Tongue (tissue), 2 donors: ENCODE measurements around the gene NAT8. TPM values are rescaled to one million over a fixed set of nuclear protein-coding genes. Genes with fewer than 3 reads are reported as not detected.
"Not testable (repeated sequence)": the region's sequence is repeated elsewhere in the genome, so short reads cannot be mapped to it uniquely, and the experiment has no call there.

Experiments
- DNase-seq: peaks from one replicate; pipeline ENCODE4 v3.0.0-alpha.2; 2015
- total RNA-seq: library from RNA; depleted of rRNA; stranded (reverse); fragments of >200 nt; gene quantifications from one replicate; pipeline ENCODE4 v1.2.3, GENCODE V29; 2014

The NAT8 gene, protein sequence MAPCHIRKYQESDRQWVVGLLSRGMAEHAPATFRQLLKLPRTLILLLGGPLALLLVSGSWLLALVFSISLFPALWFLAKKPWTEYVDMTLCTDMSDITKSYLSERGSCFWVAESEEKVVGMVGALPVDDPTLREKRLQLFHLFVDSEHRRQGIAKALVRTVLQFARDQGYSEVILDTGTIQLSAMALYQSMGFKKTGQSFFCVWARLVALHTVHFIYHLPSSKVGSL
- total RNA-seq: not detected

DNA sequence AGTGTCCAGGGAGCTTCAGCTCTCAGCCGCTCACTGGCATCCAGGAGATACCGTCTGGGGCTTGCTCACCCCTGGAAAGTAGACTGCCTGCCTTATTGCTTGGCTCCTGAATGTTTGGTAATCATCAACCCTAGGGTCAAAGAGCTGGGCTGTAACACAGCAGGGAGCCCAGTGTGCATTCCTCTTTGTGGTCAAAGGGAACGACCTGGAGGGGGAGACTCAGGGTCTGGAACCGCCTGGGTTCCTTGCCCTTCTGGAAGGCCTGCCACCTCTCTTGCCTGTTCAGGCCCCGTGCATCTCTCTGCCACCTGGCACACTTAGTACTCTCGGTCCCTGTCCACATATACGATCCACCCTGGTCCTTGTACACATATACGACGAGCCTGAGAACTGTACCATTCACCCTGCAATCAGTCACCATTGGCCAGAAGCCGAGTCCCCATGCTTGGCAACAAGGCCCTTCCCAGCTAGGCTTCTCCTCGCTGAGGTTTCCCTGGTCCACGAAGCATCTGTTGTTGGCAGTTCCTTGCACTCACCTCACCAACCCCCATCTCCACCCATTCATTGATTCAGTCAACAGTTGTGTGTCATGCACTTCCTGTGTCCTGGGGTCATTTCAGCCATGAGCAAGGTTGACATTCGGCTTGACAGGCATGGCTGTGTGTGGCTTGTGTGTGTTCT lies at the start of gene NAT8:
NAT8 (minus strand) TSS at position 85 of the 681 bp plus-strand sequence. CDS start 794 bp downstream, outside the sequence.
- DNase-seq: no peak

DNA sequence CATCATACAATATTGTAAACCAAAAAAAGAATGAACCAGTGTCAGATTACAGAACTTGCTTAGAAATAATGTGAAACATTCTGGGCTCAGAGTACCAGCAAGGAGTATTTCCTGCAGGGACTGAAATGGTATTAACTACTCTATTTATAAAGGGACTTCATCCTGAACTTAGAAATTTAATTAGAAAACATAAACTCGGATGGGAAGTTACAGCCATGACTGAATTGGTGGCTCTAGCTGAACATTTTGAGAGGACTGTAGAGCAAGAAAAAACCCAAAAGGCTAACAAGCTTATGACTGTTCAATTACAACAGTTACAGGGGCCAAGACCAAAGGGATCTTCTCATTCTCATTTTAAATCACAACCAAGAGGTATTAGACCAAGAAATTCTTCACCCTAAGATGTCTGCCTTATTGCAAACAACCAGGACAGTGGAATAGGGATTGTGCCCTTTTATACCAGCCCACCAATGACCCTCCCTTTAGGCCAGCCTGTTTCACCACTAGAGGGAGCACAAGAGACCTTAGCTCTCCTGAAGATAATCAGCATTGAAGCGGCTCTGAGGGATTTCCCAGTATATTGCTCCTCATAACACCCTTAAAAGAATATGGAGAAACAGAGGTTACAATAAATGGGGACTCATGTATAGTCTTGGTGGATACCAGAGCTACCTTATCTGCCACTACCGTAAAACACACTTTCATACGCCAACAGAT lies 48.3 kb upstream of the NAT8 start:
- peak; percentile 10 for DNase-seq

DNA sequence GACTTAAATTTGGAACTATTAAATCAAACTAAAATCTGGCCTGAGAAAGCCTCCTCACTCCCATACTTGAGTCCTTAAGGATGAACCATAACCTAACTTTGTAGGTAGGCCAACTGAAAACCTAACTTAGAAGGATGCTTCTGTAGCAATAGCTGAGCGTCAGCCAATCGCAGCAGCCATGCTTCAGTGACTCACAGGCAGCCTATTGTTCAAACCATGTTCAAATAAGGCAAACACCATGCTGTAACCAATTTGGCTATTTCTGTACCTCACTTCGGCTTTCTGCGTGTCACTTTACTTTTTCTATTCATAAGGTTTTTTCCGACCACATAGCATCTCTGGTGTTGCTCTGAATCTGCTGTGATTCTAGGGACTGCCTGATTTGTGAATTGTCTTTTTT lies 46.3 kb upstream of the NAT8 start:
- DNase-seq: not testable (repeated sequence)

DNA sequence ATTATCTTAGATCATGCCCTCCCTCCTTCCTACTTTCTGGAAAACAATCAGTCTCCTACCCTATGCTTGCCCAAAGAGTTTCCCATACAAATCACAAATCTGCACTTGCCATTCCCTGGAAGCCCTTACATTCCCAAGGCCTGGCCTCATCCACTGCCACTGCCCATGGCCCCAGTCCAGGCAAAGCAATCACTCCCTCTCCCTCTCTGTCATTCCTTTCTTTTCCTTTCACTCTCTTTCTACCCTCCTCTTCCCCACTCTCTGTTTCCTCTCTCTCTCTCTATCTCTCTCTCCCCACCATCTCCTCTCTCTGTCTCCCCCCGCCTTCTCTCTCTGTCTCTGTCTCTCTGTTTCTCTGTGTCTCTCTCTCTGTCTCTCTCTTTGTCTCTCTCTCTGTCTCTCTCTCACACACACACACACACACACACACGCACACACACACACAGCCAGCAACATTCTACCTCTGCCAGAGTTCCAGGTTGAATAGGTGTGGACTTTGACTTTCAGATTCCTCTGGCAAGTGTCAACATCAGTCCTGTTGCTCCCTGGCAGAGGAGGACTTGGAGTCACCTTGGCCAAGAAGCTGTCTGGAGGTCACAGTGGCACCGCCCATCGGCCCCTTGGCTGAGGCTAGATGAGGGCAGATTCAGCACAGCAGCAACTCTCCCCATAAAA lies 43.7 kb upstream of the NAT8 start:
- DNase-seq: no peak

DNA sequence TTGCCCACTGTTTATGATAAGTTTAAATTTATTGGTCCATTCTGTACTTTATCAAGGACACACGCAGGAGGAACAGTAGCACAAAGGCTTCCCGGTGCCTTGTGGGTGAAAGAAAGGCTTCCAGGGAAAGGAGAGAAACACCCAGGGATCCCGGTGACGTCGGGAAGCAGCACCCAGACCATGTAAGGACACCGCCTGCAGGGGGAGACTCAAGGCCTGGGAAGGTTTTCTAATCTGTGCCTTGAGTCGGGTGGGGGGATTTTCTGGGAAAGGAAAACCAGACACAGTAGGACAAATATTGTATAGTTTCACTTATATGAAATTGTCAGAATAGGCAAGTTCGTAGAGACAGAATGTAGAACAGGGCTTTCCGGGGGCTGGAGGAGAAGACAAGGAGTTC lies 42.7 kb upstream of the NAT8 start:
- not testable (repeated sequence) for DNase-seq

DNA sequence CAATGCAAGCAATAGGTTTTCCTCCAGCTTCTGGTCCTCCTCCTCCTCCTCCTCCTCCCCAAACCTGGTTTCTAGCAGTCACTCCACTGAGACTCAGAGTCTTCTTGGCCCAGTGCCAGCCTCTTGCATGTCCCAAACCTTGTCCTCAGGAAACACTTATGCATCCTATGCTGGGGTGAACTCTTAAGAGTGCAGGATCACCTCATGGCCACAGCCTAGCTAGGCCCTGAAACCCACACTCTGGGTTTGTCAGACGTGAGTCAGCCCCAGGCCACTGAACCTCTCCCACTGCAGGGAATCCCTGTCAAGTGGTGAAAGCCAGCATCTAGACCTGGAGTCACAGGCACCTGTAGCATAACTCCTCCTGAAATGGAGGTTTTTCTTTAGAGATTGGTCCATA lies 42.1 kb upstream of the NAT8 start:
- DNase-seq: not testable (repeated sequence)

DNA sequence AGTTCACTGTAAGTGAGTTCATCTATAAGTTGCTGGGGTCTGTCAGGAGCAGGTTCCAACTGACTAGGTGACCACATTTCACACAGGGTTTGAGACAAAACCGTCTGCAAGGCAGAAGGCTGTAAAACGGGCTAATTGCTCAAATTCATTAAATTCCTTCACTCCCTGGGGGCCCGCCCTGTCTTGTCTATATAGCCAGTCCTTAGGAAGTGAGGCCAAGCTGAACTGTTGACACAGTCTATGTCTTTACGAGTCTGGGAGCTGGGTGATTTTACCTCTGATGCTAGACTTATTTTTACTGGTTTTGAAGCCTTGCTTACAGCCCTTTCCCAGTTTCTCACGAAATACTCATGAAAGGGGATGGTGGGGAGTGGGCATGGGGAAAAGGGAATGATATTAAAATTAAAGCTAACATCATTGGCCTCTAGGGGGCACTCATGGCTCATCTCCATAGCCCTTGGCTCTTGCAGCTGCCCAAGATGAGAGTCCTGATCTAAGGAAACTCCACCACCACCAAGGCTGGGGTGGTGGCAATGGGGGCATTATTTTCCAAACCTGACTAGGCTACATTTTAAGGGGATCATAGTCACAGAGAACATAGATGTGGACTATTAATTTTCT lies 37.8 kb upstream of the NAT8 start:
- DNase-seq: peak; percentile 24

DNA sequence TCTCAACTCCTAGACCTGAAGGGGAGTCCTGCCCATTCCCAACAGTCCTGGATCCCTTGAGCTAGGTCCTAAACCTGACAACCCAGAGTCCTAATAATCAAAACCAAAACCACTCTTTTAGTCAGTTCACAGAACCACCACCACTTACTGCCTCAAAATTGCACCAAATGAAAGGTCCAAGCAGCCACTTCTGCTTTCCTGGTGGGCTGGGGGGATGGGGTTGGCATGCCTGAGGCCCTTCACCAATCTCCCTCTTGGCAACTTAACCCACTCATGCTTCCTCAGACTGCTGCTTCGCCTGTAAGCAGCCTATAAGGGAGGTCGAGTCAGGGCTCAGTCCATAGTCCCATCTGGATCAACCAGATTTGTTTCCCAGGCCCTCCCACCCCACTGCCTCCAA lies 37.0 kb upstream of the NAT8 start:
- DNase-seq: not testable (repeated sequence)

DNA sequence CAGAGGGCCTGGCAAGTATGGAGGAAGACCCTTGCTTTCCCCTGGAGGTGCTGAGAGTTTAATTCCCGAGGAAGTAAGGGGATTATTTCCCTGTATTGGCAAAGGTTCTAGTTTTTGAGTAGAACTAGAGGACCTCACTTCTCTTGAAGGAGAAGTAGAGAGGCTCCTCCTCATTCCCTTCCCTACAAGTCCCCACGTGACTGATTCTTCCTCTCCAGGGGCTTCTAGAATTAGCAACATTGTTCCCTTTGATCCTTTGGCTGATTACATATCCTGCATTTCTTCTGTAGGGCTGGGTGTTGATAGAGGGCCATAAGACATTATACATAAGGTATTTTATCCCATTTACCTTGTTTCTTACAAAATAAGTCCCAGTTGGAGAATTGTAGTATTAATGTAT lies 35.8 kb upstream of the NAT8 start:
- not testable (repeated sequence) for DNase-seq

DNA sequence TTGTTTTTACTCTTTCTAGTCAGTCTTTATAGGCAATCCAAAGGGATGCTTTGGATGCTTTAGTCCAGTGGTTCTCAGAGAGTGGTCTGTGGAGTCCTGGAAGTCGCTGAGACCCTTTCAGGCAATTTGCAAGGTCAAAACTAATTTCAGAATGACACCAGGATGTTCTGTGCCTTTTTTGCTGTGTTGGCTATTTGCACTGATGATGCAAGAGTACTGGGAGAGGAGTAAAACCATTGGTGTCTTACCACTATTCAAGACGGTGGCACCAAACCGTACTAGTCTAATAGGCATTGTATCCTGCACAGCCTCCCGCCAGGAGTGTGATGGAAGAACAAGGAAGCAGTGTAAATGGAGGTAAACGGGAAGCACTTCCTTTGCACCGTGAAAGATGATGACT lies 34.0 kb upstream of the NAT8 start:
- not testable (repeated sequence) for DNase-seq

DNA sequence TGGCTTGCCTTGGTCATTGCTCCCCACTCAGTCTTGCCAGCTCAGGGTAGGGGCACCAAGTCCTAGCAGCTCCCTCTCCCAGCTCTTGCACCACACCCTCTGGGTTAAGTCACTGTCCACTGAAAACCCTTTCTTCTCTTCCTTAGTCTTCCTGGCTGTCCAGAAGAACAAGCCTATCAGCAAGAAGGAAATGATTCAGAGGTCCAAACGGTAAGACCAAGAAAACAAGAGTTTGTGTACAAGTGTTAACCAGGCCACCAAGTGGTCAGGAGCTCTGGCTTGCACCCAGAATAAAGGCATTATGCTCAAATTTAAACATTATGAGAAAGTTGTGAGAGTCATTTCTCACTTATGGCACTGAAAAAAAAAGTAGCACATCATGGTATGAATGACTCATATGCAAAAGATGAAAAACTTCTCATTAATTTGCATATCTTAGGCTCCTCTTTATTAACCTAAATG lies 32.5 kb upstream of the NAT8 start:
- not testable (repeated sequence) for DNase-seq

DNA sequence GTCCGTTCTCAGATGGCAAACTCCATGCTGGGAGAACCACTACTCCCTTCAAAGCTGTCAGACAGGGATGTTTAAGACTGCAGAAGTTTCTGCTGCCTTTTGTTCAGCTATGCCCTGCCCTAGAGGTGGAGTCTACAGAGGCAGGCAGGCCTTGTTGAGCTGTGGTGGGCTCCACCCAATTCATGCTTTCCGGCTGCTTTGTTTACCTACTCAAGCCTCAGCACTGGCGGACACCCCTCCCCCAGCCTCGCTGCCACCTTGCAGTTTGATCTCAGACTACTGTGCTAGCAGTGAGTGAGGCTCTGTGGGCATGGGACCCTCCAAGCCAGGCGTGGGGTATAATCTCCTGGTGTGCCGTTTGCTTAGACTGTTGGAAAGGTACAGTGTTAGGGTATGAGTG lies 27.8 kb upstream of the NAT8 start:
- DNase-seq: not testable (repeated sequence)

DNA sequence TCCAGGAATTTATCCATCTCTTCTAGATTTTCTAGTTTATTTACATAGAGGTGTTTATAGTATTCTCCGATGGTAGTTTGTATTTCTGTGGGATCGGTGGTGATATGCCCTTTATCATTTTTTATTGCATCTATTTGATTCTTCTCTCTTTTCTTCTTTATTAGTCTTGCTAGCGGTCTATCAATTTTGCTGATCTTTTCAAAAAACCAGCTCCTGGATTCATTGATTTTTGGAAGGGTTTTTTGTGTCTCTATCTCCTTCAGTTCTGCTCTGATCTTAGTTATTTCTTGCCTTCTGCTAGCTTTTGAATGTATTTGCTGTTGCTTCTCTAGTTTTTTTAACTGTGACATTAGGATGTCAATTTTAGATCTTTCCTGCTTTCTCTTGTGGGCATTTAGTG lies 25.0 kb upstream of the NAT8 start:
- not testable (repeated sequence) for DNase-seq

DNA sequence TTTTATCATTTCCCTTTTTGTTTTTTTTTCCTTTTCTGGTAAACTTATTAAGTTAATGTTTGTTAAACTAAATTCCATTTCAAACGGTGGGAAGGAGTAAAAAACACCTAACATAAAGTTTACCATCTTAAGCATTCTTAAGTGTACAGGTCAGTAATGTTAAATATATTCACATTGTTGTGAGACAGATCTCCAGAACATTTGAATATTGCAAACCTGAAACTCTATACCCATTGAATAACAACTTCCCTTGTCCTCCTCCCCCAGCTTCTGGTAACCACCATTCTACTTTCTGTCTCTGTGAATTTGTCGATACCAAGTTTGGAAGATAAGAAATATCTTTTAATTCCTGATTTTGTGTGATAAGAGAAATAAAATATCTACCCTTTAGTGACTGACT lies 12.0 kb upstream of the NAT8 start:
- DNase-seq: no peak

DNA sequence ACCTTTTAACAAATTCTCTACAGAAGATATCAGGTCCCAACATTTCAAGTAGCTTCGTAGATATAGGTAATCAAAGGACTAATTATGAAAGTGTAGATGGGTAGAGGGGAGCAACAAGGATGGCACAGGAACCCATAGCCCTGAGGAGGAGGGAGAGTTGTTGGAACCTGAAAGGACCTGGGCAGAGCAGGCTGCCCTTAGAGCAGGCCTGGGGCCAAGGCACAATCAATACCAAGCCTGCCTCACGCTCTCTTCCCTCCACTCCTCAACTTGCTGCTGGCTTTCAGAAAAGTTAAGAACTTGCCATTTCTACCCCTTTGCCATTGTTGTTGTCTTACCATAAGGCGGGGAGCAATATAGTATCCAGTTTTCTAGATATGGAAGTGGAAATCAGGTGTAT lies 10.1 kb upstream of the NAT8 start:
- no peak for DNase-seq

DNA sequence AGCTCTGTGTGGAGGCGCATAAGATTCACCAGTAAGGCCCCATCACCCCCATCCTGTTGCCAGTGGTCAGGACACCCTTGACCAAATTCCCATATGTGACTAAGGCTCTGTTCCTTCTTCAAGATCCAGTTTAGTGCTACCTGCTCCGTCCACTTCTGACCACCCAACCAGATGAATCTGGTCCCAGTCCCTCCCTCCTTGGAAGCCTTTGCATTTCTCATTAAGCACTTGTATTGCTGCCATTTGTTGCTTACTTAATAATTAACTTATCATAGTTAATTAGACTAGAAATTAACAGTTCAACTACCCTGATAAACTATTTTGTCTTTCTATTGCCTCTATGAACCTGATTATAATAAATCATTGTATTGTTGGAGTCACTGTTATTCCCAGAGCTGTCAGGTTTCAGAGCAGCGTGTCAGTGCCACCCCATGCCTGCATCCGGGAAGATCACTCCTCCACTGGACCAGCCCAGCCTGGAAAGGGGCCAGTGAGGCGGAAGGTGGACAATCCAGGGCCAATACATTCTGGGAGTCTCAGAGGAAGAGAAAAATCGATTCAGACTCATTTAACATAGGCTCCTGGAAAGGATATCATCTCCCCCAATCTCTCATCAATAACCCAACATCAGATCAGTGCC lies 9.5 kb upstream of the NAT8 start:
- no peak for DNase-seq

DNA sequence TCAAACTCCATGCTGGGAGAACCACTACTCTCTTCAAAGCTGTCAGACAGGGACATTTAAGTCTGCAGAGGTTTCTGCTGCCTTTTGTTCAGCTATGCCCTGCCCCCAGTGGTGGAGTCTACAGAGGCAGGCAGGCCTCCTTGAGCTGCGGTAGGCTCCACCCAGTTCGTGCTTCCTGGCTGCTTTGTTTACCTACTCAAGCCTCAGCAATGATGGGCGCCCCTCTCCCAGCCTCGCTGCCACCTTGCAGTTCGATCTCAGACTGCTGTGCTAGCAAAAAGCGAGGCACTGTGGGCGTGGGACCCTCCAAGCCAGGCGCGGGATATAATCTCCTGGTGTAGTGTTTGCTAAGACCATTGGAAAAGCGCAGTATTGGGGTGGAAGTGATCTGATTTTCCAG lies 5.5 kb upstream of the NAT8 start:
- DNase-seq: not testable (repeated sequence)

DNA sequence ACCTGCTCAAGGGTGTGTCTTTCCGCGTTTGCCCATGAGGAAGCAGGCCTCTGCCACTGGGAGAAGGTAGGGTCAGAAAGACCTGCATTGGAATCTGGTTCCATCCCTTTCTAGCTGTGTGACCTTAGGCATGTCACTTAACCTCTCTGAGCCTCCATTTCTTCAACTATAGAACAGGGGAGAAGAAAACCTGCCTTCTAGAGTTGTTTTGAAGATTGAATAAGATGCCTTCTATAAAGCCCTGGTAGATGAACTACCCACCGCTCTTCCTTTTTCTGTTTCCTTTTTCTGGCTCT lies 507 bp downstream of the NAT8 start:
- no peak for DNase-seq

DNA sequence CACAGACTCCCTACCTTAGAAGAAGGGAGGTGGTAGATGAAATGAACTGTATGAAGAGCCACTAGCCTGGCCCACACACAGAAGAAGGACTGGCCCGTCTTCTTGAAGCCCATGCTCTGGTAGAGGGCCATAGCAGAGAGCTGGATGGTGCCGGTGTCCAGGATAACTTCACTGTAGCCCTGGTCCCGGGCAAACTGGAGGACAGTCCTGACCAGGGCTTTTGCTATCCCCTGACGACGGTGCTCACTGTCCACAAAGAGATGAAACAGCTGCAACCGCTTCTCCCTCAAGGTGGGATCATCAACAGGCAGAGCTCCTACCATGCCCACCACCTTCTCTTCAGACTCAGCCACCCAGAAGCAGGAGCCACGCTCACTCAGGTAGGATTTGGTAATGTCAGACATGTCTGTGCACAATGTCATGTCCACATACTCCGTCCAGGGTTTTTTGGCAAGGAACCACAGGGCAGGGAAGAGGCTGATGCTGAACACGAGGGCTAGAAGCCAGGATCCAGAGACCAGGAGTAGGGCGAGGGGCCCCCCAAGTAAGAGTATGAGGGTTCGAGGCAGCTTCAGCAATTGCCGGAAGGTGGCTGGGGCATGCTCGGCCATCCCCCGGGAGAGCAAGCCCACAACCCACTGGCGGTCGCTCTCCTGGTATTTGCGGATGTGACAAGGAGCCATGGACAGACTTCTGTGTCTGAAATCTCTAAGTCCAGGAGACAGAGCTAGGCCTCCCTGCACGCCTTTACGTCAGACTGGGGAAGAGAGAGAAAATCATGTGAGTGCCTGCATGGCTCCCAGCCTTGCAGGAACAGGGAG lies 1.1 kb downstream of the NAT8 start:
- DNase-seq: no peak

DNA sequence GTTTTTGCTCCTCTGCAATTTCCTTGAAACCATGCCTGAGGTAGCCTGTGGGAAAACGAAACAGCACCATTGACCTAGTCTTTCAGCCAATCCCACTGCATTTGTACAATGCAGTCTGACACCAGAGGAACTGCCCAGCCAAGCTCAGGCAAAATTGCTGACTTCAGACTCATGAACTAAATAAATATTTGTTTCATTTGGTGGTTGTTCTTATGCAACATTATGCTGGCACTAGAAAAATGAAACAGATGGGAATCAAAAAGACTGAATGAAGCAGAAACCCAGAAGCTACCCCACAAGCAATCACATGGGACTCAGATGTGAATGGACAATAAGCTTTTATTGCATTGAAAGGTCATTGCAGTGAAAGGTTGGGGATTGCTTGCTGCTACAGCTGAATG lies 1.7 kb downstream of the NAT8 start:
- no peak for DNase-seq

DNA sequence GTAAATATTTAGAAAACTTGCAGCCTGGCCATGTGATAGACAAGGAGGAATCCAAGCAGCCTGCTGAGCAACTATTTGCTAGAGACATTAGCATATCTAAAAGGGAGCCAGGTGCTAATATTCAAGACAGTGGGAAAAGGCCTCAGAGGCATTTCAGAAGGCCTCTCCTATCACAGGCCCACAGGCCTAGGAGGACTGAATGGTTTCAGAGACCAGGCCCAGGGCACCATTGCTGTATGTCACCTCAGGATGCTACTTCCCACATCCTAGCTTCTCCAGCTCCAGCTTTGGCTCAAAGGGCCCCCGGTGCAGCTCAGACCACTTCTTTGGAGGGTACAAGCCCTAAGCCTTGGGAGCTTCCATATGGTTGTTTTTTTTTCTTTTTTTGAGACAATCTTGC lies 3.8 kb downstream of the NAT8 start:
- no peak for DNase-seq
